MCF 10A (cell line): ENCODE data around the gene CIPC. TPM values are rescaled to one million over a fixed set of nuclear protein-coding genes. Genes with fewer than 3 reads are reported as not detected.

Source experiments
- BruUV-seq: library from RNA; stranded (reverse); fragments of 400-500 nt; replicated peaks from 2 replicates; lab custom pipeline; 2021; lab: Mats Ljungman, UMichigan
- CTCF ChIA-PET: fragments of 300-600 bp; sonication (Branson Sonifier 250); formaldehyde crosslinking; extraction: SDS; loops from one replicate; lab custom pipeline; 2021; ENCODE audit warnings: antibody characterized with exemption, inconsistent platforms; lab: Yijun Ruan, JAX
- POLR2A ChIA-PET: fragments of 300-600, 350-650 bp; sonication (Branson Sonifier 250); formaldehyde crosslinking; extraction: SDS; loops from one replicate; lab custom pipeline; 2020; ENCODE audit warnings: antibody characterized with exemption, inconsistent platforms; lab: Yijun Ruan, JAX
- DNase-seq: peaks from one replicate; pipeline ENCODE4 v3.0.0-alpha.2; 2018; ENCODE audit not compliant: unreplicated experiment
- H3K27ac Mint-ChIP-seq: one replicate; pipeline ENCODE4 v1.8.0; 2022; ENCODE audit warnings: mild to moderate bottlenecking, low read depth, mixed read lengths; ENCODE audit not compliant: unreplicated experiment
- H3K27me3 Mint-ChIP-seq: one replicate; pipeline ENCODE4 v1.8.0; 2022; ENCODE audit warnings: mixed read lengths; ENCODE audit not compliant: insufficient read depth, unreplicated experiment
- H3K36me3 Mint-ChIP-seq: one replicate; pipeline ENCODE4 v1.8.0; 2022; ENCODE audit warnings: mild to moderate bottlenecking, moderate library complexity, mixed read lengths; ENCODE audit not compliant: insufficient read depth, unreplicated experiment
- H3K4me1 Mint-ChIP-seq: one replicate; pipeline ENCODE4 v1.8.0; 2022; ENCODE audit warnings: mixed read lengths; ENCODE audit not compliant: insufficient read depth, unreplicated experiment
- H3K4me3 Mint-ChIP-seq: one replicate; pipeline ENCODE4 v1.8.0; 2022; ENCODE audit warnings: mild to moderate bottlenecking, moderate library complexity, mixed read lengths; ENCODE audit not compliant: unreplicated experiment
- H3K9me3 Mint-ChIP-seq: one replicate; pipeline ENCODE4 v1.8.0; 2022; ENCODE audit warnings: mixed read lengths; ENCODE audit not compliant: unreplicated experiment
- intact Hi-C: fragments of 100-400 bp; cut with micrococcal nuclease; formaldehyde crosslinking; loops from 2 replicates; pipeline ENCODE4 v1.14.1; 2022
- total RNA-seq: library from RNA; stranded (reverse); gene quantifications from 2 replicates; pipeline ENCODE4 v1.2.3, GENCODE V29; 2022
- TF ChIP-seq, protein P1 (sequence below): fragments of 200-600 bp; IDR thresholded peaks from one replicate; pipeline ENCODE4 v1.8.0; 2022; ENCODE audit warnings: antibody characterized with exemption, mild to moderate bottlenecking; ENCODE audit not compliant: unreplicated experiment

The CIPC gene
- total RNA-seq, 1 experiment from 2014 or later = 9.7 TPM

DNA sequence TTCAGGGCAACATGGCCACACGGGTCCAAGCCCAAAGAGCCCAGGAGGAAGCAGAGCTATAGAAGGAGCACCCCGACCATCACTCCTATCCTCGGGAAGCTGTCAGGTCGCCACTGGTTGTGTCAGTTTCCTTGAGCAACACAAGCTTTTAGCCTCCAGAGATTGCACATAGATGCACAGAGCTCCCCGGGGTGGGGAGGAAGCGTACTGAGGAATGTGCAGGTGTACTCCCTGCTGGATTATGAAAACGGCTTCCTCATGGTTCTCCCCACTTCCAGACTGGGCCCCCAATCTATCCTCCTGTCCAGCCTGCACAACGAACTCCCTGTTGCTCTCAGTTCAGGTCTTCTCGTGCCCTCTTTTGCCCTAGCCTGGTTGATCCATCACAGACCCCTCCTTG lies 39.3 kb upstream of the CIPC start:
- TF ChIP-seq, protein P1, sequence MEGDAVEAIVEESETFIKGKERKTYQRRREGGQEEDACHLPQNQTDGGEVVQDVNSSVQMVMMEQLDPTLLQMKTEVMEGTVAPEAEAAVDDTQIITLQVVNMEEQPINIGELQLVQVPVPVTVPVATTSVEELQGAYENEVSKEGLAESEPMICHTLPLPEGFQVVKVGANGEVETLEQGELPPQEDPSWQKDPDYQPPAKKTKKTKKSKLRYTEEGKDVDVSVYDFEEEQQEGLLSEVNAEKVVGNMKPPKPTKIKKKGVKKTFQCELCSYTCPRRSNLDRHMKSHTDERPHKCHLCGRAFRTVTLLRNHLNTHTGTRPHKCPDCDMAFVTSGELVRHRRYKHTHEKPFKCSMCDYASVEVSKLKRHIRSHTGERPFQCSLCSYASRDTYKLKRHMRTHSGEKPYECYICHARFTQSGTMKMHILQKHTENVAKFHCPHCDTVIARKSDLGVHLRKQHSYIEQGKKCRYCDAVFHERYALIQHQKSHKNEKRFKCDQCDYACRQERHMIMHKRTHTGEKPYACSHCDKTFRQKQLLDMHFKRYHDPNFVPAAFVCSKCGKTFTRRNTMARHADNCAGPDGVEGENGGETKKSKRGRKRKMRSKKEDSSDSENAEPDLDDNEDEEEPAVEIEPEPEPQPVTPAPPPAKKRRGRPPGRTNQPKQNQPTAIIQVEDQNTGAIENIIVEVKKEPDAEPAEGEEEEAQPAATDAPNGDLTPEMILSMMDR = no peak
- intact Hi-C loops = no loop called here
- no peak overlapping the region for H3K4me3 Mint-ChIP-seq
- H3K27me3 Mint-ChIP-seq = no peaks in the 10 kb centered on the region
- BruUV-seq = no TSS peak
- CTCF ChIA-PET = interaction anchor here (0.5 to 16.8 kb wide), 17 partner anchors 10 to 257 kb away, joined by 3 to 496 read pairs (median 5); no protein-coding TSS in a partner anchor
- H3K4me1 Mint-ChIP-seq = peaks cover 12% of the 10 kb centered on the region
- POLR2A ChIA-PET = interaction anchor here (0.8 to 4.1 kb wide), 8 partner anchors 15 to 140 kb away, joined by 3 to 35 read pairs (median 10); partner anchors contain the start of gene IRF2BPL
- no peaks in the 10 kb centered on the region for H3K36me3 Mint-ChIP-seq
- no peaks in the 10 kb centered on the region for H3K9me3 Mint-ChIP-seq
- no peak for DNase-seq
- peak overlapping the region; percentile 78 for H3K27ac Mint-ChIP-seq

DNA sequence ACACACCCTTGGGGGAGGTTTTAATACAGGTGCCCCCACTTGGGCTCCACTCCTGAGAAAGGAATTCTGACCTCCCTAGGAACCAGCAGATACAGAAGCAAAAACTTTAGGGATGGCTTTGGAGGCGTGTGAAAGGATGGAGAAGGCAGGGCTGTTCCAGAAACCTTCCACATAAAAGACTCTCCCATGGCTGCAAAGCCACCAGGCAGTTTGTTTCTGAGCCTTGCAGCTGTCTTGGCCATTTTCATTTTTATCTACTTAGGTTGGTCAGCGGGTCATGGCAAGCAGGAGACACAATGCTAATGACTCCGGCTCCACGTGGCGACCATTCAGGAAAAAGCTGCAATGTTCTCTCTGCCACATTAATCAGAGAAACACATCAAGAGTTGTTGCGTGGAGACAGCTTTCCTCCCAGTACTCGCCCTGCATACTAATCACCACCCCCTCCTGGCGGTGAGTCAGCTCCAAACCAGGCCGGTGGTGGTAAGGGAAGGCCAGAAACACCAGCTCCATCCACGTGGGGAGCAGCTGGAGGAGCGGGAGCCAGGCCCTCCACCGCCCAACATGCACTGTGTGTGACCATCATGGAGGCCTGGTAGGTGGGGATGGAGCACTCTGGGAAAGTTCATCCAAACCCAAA lies 38.7 kb upstream of the CIPC start:
- TF ChIP-seq, protein P1 = peak; percentile 15
- Mint-ChIP-seq H3K36me3 (no peaks in the 10 kb centered on the region), H3K27me3 (no peaks in the 10 kb centered on the region), H3K9me3 (no peaks in the 10 kb centered on the region), H3K27ac (peak overlapping the region; percentile 78), H3K4me1 (peaks cover 12% of the 10 kb centered on the region), H3K4me3 (no peak overlapping the region)
- ChIA-PET CTCF (interaction anchor here (0.6 to 16.8 kb wide), 18 partner anchors 10 to 214 kb away, joined by 3 to 496 read pairs (median 5); no protein-coding TSS in a partner anchor), POLR2A (interaction anchor here (0.8 to 4.1 kb wide), 13 partner anchors 11 to 186 kb away, joined by 3 to 35 read pairs (median 4); partner anchors contain the start of gene IRF2BPL)
- DNase-seq = peak; percentile 83
- intact Hi-C loops = no loop called here
- BruUV-seq = no TSS peak

DNA sequence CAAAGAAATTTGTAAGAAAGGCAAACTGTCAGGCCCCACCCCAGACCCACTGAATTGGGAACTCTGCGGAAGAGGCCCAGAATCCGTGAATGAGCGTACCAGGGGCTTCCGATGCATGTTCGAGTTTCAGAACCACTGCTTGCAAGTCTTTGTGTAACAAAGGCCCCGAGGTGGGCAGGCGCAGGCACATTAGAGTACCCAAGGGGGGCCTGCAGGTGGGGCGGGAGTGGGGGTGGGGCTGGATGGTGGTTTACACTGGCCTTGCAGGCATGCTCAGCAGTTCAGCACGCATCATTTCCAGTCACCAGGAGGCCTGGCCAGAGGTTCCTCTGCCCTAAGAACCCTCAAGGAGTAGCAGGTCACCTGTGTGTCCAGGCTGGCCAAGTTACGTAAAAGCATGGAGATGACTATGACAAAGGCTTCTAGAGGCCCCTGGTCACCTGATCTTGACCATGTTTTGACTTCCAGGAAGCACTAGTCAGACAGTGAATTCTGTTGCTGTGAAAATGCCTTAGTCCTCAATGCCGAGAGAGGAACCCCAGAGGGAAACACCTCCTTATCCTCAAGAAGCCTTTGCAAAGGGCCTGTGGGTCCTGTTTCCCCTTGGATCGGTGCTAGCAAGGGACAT lies 36.3 kb upstream of the CIPC start:
- no peak for DNase-seq
- no peaks in the 10 kb centered on the region for H3K9me3 Mint-ChIP-seq
- CTCF ChIA-PET = interaction anchor here (3.7 to 16.8 kb wide), 3 partner anchors 147 to 187 kb away, joined by 33 to 496 read pairs (median 76); no protein-coding TSS in a partner anchor
- no peaks in the 10 kb centered on the region for H3K27me3 Mint-ChIP-seq
- no TSS peak for BruUV-seq
- H3K4me1 Mint-ChIP-seq = peaks cover 12% of the 10 kb centered on the region
- intact Hi-C loops = no loop called here
- H3K27ac Mint-ChIP-seq = no peak overlapping the region
- no peak overlapping the region for H3K4me3 Mint-ChIP-seq
- POLR2A ChIA-PET = interaction anchor here (4.1 kb wide), 1 partner anchor 18 kb away, joined by 35 read pairs; no protein-coding TSS in a partner anchor
- TF ChIP-seq, protein P1 = no peak
- no peaks in the 10 kb centered on the region for H3K36me3 Mint-ChIP-seq

DNA sequence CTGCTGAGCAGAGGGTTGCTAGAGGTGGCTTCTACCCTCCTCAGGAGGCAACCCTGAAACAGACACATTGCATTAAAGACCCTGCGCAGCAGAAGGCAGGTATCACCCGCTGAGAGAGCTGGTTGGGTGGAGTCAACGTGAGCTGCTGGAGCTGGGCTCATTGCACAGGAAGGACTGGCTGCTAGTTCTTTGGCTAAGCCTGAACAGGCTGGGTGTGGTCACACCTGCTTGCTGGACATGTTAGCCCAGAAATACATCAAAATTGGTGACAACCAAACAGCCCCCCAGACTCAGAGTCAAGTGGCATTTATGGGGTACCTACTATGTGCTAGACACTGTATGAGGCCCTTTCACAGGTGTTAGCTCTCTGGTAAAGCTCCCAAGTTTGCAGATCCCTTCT lies 35.8 kb upstream of the CIPC start:
- intact Hi-C loops = no loop called here
- H3K27ac Mint-ChIP-seq = no peak overlapping the region
- DNase-seq = no peak
- H3K36me3 Mint-ChIP-seq = no peaks in the 10 kb centered on the region
- no TSS peak for BruUV-seq
- ChIA-PET POLR2A (interaction anchor here (0.6 to 1.6 kb wide), 3 partner anchors 17 to 45 kb away, joined by 3 to 7 read pairs (median 4); no protein-coding TSS in a partner anchor), CTCF (interaction anchor here (0.6 to 16.8 kb wide), 4 partner anchors 17 to 191 kb away, joined by 3 to 496 read pairs (median 43); no protein-coding TSS in a partner anchor)
- H3K27me3 Mint-ChIP-seq = no peaks in the 10 kb centered on the region
- TF ChIP-seq, protein P1 = no peak
- H3K4me1 Mint-ChIP-seq = peaks cover 12% of the 10 kb centered on the region
- no peak overlapping the region for H3K4me3 Mint-ChIP-seq
- no peaks in the 10 kb centered on the region for H3K9me3 Mint-ChIP-seq
